OCI-LY7 (cell line): ENCODE results near the gene GRIN2C. TPM values are rescaled to one million over a fixed set of nuclear protein-coding genes. Genes with fewer than 3 reads are reported as not detected.

Experiments used
- BruUV-seq: library from RNA; stranded (reverse); fragments of 400-500 nt; replicated peaks from 2 replicates; lab custom pipeline; 2021; lab: Mats Ljungman, UMichigan
- CTCF ChIA-PET: fragments of 300-600 bp; sonication (Branson Sonifier 250); formaldehyde crosslinking; loops from one replicate; lab custom pipeline; 2022; ENCODE audit warnings: antibody characterized with exemption; ENCODE audit not compliant: unreplicated experiment; lab: Charles Lee
- POLR2A ChIA-PET: fragments of 300-600 bp; sonication (Branson Sonifier 250); formaldehyde crosslinking; loops from one replicate; lab custom pipeline; 2022; ENCODE audit warnings: antibody characterized with exemption; lab: Charles Lee
- DNase-seq: peaks from one replicate; pipeline ENCODE4 v3.0.0-alpha.2; 2015; ENCODE audit warnings: low spot score
- H2AFZ ChIP-seq: fragments of 200-600 bp; sonication (generic), shearing (Covaris generic); 2 replicates; pipeline ENCODE4 v1.6.1; 2014; ENCODE audit warnings: mild to moderate bottlenecking, antibody characterized with exemption, low read length, moderate library complexity
- H3K27ac ChIP-seq: fragments of 200-600 bp; sonication (generic); 2 replicates; pipeline ENCODE4 v1.5.1; 2014; ENCODE audit warnings: mixed run types, low read depth, mild to moderate bottlenecking, moderate library complexity, low read length, inconsistent platforms; ENCODE audit not compliant: poor library complexity, severe bottlenecking
- H3K36me3 ChIP-seq: fragments of 200-600 bp; sonication (generic); 2 replicates; pipeline ENCODE4 v1.6.1; 2014; ENCODE audit warnings: mild to moderate bottlenecking, antibody characterized with exemption, low read length, moderate library complexity, mixed read lengths; ENCODE audit not compliant: insufficient read depth
- H3K4me1 ChIP-seq: fragments of 200-600 bp; sonication (generic); 2 replicates; pipeline ENCODE4 v1.5.1; 2014; ENCODE audit warnings: mild to moderate bottlenecking, low read length; ENCODE audit not compliant: insufficient read depth, poor library complexity, severe bottlenecking
- H3K4me2 ChIP-seq: fragments of 200-600 bp; sonication (generic); 2 replicates; pipeline ENCODE4 v1.6.1; 2014; ENCODE audit warnings: mild to moderate bottlenecking, low read length
- H3K4me3 ChIP-seq: fragments of 200-600 bp; sonication (generic); 2 replicates; pipeline ENCODE4 v1.5.1; 2014; ENCODE audit warnings: mild to moderate bottlenecking, low read depth, low read length; ENCODE audit not compliant: poor library complexity, severe bottlenecking
- H3K79me2 ChIP-seq: fragments of 200-600 bp; sonication (generic); 2 replicates; pipeline ENCODE4 v1.6.1; 2016; ENCODE audit warnings: low read depth, mild to moderate bottlenecking, low read length, moderate library complexity, mixed read lengths; ENCODE audit not compliant: insufficient read depth
- H3K9me2 ChIP-seq: fragments of 200-600 bp; sonication (generic); 2 replicates; pipeline ENCODE4 v1.6.1; 2016; ENCODE audit warnings: mild to moderate bottlenecking, low read length, mixed read lengths; ENCODE audit not compliant: insufficient read depth
- H3K9me3 ChIP-seq: fragments of 200-600 bp; sonication (generic); 2 replicates; pipeline ENCODE4 v1.6.1; 2014; ENCODE audit warnings: mild to moderate bottlenecking, mixed run types, low read length, mixed read lengths
- H4K20me1 ChIP-seq: fragments of 200-600 bp; sonication (generic); 2 replicates; pipeline ENCODE4 v1.6.1; 2014; ENCODE audit warnings: mild to moderate bottlenecking, antibody characterized with exemption, low read length, moderate library complexity, mixed read lengths; ENCODE audit not compliant: insufficient read depth
- EZH2phosphoT487 ChIP-seq: fragments of 200-600 bp; sonication (generic); IDR thresholded peaks from 2 replicates; pipeline ENCODE4 v1.6.1; 2018; ENCODE audit warnings: low read depth, borderline replicate concordance, mild to moderate bottlenecking, mixed run types, antibody characterized with exemption, low read length, moderate library complexity, mixed read lengths
- intact Hi-C: fragments of 100-400 bp; cut with micrococcal nuclease; formaldehyde crosslinking; loops from one replicate; pipeline ENCODE4 v1.10.0; 2022; ENCODE audit not compliant: unreplicated experiment
- total RNA-seq, 2 experiments: library from RNA; depleted of rRNA in 1 of 2; stranded (reverse); fragments of >200 nt in 1 of 2; shearing (Covaris generic) in 1 of 2; gene quantifications; 2 replicates each; pipeline ENCODE4 v1.2.3, GENCODE V29; 2014 to 2022
- TF ChIP-seq, protein P1 (sequence below): fragments of 200-600 bp; sonication (generic); conservative IDR thresholded peaks from 2 replicates; pipeline ENCODE4 v1.5.1; 2014; ENCODE audit warnings: mild to moderate bottlenecking, antibody characterized with exemption, low read length, moderate library complexity, mixed read lengths

GRIN2C gene
- total RNA-seq, 2 experiments from 2014 or later: 0.22 to 0.61 TPM

DNA sequence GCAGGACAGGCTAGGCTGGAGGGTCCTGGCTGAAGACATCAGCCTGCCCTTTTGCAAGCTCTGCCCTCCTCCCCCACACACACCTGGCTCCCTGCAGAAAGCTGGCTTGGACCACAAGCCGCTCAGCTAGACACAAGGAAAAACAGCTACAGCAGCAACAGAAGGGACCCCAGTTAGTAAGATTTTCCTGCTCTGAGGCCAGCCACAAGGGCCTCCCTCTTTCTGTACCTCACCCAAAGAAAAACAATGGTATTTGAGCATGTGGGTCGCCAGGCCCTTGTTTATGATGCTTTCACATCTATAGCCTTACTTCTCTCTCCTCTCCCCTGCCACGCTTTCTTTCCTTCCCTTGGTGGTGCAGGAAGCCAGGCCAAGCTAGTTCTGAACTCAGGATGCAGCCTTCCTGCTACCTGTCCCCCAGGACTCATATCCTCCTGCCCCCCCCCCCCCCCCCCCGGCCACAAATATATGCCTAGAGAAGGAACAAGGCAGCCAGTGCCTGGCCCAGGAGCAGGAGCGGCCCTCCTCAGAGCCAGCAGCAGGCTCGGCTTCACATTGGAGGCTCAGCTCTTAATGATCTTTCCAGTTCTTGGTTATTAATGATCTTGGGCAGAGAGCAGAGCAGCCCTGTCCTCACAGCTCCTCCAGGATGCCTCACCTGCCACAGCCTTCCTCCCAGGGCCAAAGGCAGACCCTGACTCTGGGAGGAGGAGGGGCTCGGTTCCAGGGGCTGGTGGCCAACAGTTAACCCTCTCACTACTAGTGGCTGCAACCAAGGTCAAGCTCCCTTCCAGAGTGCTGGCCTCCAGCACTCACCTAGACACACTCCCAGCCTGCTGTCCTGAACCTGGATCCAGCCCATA lies 19.5 kb downstream of the GRIN2C start:
- BruUV-seq: no TSS peak
- peaks cover 22% of the 10 kb centered on the region for H3K4me1 ChIP-seq
- no peaks in the 10 kb centered on the region for H3K9me3 ChIP-seq
- no peak overlapping the region for H3K4me3 ChIP-seq
- H3K79me2 ChIP-seq: no peaks in the 10 kb centered on the region
- peak overlapping the region; percentile 6 for H3K27ac ChIP-seq
- H3K4me2 ChIP-seq: peak overlapping the region; percentile 50
- no peaks in the 10 kb centered on the region for H4K20me1 ChIP-seq
- TF ChIP-seq EZH2phosphoT487: no peak
- TF ChIP-seq, protein P1, sequence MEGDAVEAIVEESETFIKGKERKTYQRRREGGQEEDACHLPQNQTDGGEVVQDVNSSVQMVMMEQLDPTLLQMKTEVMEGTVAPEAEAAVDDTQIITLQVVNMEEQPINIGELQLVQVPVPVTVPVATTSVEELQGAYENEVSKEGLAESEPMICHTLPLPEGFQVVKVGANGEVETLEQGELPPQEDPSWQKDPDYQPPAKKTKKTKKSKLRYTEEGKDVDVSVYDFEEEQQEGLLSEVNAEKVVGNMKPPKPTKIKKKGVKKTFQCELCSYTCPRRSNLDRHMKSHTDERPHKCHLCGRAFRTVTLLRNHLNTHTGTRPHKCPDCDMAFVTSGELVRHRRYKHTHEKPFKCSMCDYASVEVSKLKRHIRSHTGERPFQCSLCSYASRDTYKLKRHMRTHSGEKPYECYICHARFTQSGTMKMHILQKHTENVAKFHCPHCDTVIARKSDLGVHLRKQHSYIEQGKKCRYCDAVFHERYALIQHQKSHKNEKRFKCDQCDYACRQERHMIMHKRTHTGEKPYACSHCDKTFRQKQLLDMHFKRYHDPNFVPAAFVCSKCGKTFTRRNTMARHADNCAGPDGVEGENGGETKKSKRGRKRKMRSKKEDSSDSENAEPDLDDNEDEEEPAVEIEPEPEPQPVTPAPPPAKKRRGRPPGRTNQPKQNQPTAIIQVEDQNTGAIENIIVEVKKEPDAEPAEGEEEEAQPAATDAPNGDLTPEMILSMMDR: no peak
- DNase-seq: no peak
- H3K36me3 ChIP-seq: no peaks in the 10 kb centered on the region
- H2AFZ ChIP-seq: no peak overlapping the region
- intact Hi-C loops: no loop called here
- ChIA-PET CTCF (interaction anchor here (1.0 kb wide), 1 partner anchor 9 kb away, joined by 3 read pairs; no protein-coding TSS in a partner anchor), POLR2A (interaction anchor here (0.8 to 1.3 kb wide), 3 partner anchors 8 to 203 kb away, joined by 3 to 5 read pairs (median 4); no protein-coding TSS in a partner anchor)
- H3K9me2 ChIP-seq: no peaks in the 10 kb centered on the region

DNA sequence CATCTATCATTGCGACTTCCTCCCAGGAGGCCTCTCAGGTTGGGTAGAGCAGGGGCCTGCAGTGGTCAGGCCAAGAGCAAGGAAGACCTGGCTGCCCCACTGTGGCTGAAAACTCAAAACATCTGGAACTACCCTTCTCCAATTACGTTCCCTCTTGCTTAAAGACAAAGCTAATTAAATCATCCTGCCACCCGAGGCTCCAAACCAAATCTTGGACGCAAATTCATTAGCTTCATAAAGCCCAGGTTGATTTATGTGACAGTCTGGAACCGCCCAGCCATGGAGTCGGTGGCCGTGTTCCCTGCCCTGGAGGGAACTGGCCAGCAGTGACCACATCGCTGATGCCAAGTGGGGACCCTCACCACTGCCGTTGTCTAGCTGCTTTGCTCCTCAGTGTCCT lies 21.4 kb downstream of the GRIN2C start:
- no peak for TF ChIP-seq EZH2phosphoT487
- TF ChIP-seq, protein P1: no peak
- H3K36me3 ChIP-seq: no peaks in the 10 kb centered on the region
- no peaks in the 10 kb centered on the region for H3K79me2 ChIP-seq
- no peak overlapping the region for H3K27ac ChIP-seq
- H3K9me3 ChIP-seq: no peaks in the 10 kb centered on the region
- peaks cover 42% of the 10 kb centered on the region for H3K4me1 ChIP-seq
- H2AFZ ChIP-seq: no peak overlapping the region
- ChIA-PET POLR2A (interaction anchor here (0.6 to 0.8 kb wide), 2 partner anchors 18 to 60 kb away, joined by 3 to 13 read pairs; no protein-coding TSS in a partner anchor), CTCF (no interaction called here)
- no peak for DNase-seq
- H3K9me2 ChIP-seq: no peaks in the 10 kb centered on the region
- BruUV-seq: no TSS peak
- intact Hi-C loops: no loop called here
- no peaks in the 10 kb centered on the region for H4K20me1 ChIP-seq
- no peak overlapping the region for H3K4me2 ChIP-seq
- no peak overlapping the region for H3K4me3 ChIP-seq
